HG03439 (cell line): Measurements from ENCODE around the gene BAG1.
A peak's percentile ranks its signal among the peaks of the same experiment; 100 is the strongest.

ENCODE experiments used
- ATAC-seq: cut with Tn5 transposase; IDR thresholded peaks from one replicate; pipeline ENCODE4 v1.9.1; 2021; ENCODE audit warnings: mild to moderate bottlenecking, moderate library complexity; ENCODE audit not compliant: unreplicated experiment

The BAG1 gene

DNA sequence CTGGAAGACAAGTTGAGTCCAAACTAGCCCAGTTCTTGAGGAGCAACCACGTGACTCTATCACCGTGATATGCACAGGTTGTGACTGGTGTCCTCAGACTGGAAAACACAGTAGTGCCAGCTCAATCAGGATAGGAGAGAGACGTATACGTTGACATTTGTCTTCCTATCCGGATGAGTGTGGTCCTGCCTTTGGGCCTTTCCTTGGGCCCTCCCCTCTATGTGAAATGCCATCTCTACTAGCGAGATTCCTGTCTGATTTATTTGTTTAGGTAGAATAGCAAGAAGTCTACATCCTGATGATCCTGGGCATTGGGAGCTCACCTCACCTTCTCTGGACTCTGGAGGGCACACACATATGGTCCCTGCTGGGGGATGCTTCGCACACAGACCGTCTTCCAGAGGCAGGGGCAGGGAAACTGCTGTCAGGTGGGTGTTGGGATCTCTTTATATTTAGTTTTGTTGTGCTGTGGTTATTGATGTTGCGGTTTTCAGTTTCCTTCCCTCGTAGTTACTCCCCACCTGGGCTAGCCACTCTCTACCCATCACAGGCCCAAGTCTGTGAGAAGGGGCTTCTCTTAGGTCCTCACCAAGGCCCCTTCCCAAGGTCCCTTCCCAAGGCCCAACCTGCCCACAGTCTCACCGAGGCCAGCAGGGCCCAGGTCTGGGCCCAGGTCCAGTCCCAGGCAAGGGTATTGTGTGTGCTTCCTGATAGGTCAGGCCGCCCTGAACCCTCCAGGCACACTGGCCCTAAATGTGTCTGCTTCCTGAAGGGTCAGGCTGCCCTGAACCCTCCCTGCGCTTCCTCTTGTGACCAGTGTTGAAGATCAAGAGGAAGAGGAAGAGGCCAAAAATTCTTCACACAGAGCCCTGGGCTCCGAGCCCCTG, 43.6 kb downstream of the BAG1 start:
- no peak for ATAC-seq

DNA sequence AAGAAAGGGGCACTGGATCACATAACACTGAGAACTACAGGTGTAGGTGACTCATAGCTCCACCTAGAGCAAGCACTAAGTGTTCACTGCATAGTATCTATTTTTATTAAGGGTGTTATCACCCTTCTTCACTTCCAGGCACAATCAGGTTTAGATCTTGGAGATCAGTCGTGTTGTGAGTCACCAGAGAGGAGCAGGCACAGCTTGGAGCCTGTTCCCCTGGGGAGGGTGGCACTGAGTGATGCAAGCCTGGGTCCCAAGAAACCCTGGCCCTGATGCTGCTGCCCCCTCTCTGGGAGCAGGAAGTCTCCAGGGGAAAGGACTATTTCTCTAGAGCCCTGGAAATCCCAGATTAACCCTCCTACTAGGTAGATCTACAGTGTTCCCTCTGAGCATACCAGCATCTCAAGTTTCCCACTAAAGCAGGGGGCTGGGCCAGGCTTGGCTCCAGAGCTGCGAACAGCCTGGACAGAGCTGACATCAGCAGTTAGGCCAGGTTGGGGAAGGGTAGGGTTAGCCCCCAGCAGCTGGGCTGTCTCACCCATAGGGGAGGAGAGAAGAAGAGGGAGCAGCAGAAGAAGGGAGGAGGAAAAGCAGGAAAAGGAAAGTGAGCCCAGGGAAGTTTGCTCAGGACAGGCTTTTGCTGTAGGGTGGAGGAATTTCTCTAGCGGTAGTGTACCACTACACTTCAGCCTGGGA, 52.7 kb downstream of the BAG1 start:
- no peak for ATAC-seq

DNA sequence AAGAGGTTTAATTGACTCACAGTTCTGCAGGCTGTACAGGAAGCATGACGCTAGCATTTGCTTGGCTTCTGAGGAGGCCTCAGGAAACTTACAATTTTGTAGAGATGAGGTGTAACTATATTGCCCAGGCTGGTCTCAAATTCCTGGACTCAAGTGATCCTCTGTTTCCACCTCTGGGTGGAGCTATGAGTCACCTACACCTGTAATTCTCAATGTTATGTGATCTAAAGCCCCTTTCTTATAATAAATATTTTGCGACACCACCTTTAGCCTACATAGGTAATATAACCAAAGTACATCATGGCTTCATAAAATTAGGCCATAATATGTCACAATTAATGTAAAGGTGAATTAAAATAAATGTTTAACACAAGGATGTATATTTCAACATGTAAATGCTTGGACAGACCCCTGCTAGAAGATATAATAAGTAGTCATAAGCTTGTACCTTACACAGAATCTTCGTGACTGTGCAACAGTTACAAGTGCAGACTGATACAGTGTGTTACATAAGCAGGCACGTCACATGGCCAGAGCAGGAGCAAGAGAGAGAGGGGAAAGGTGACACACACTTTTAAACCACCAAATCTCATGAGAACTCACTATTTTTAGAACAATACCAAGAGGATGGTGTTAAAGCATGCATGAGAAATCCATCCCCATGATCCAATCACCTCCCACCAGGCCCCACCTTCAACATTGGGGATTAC, 54.3 kb downstream of the BAG1 start:
- no peak for ATAC-seq

DNA sequence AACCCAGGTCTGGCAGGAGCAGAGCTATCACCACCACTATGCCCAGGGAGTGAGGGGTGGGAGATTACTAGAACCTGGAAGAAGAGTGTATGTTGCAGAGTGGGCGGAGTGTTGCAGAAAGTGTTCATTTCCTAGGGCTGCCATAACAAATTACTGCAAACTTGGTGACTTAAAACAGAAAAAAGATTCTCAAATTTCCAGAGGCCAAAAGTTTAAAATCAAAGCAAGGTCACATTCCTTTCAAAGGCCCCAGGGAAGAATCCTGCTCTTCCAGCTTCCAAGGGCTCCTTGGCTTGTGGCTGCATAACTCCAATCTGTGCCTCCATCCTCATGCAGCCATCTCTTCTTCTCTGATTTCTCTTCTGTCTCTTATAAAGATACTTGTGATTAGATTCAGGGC, 55.1 kb downstream of the BAG1 start:
- ATAC-seq = no peak

DNA sequence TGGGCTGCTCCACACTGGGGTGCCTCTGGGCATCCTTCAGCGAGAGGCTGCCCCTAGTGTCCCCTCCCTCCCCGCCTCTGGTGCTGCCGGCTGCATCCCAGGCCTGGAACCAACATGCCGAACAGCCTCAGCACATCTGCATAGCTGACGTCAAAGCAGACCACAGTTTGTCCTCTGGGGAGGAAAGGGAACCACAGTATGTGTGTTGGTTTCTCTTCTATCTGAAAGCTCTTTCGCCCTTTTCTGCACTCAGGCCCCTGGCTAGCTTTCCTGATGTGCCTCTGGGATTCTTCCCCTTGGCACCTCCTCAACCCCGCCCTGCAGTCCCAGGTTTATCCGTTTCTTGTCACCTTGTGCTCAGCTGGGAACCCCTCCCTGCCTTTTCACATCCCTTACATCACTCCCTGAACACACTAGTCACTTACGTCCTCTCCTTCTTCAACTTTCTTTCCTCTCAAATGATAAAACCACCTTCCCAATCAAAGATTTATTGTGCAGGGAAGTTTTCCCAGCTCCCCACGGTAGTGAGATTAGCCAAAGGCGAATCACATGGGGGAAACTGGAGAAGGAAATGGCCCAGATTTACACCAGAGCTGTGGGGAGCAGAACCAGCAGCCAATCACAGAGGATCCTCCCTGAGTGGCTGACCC, 61.8 kb downstream of the BAG1 start:
- ATAC-seq = peak; percentile 95
